ENCODE data around the gene MYOF.

Gene MYOF

GRCh38 chr10:93415693-93416092 lies 66.4 kb downstream of the MYOF start:
- Mint-ChIP-seq H3K4me3 (no peak overlapping the region), H3K36me3 (ENCODE audit: low read depth) (no peaks in the 10 kb centered on the region), H3K27ac (no peak overlapping the region), H3K9me3 (no peaks in the 10 kb centered on the region), H3K27me3 (ENCODE audit: low read depth) (no peaks in the 10 kb centered on the region), H3K4me1 (ENCODE audit: low read depth) (peaks cover 30% of the 10 kb centered on the region)

GRCh38 chr10:93413252-93413689 lies 68.9 kb downstream of the MYOF start:
- no peaks in the 10 kb centered on the region for H3K9me3 Mint-ChIP-seq
- no peaks in the 10 kb centered on the region for H3K27me3 Mint-ChIP-seq (ENCODE audit: low read depth)
- peaks cover 36% of the 10 kb centered on the region for H3K4me1 Mint-ChIP-seq (ENCODE audit: low read depth)
- H3K4me3 Mint-ChIP-seq = no peak overlapping the region
- H3K36me3 Mint-ChIP-seq (ENCODE audit: low read depth) = no peaks in the 10 kb centered on the region
- H3K27ac Mint-ChIP-seq = peak overlapping the region; percentile 79

- Mint-ChIP-seq H3K27me3 (ENCODE audit: low read depth) (no peaks in the 10 kb centered on the region), H3K4me3 (no peak overlapping the region), H3K9me3 (no peaks in the 10 kb centered on the region), H3K36me3 (ENCODE audit: low read depth) (no peaks in the 10 kb centered on the region), H3K4me1 (ENCODE audit: low read depth) (peaks cover 36% of the 10 kb centered on the region), H3K27ac (peak overlapping the region; percentile 79)
Measured at GRCh38 chr10:93412801-93413200, 69.3 kb downstream of the MYOF start.

GRCh38 chr10:93410697-93411348 lies 71.3 kb downstream of the MYOF start:
- Mint-ChIP-seq H3K9me3 (no peaks in the 10 kb centered on the region), H3K4me3 (no peak overlapping the region), H3K27ac (no peak overlapping the region), H3K4me1 (ENCODE audit: low read depth) (peaks cover 35% of the 10 kb centered on the region), H3K27me3 (ENCODE audit: low read depth) (no peaks in the 10 kb centered on the region), H3K36me3 (ENCODE audit: low read depth) (no peaks in the 10 kb centered on the region)

GRCh38 chr10:93408783-93409182 lies 73.4 kb downstream of the MYOF start:
- H3K4me3 Mint-ChIP-seq = no peak overlapping the region
- no peak overlapping the region for H3K27ac Mint-ChIP-seq
- H3K4me1 Mint-ChIP-seq (ENCODE audit: low read depth) = peaks cover 26% of the 10 kb centered on the region
- H3K36me3 Mint-ChIP-seq (ENCODE audit: low read depth) = no peaks in the 10 kb centered on the region
- H3K27me3 Mint-ChIP-seq (ENCODE audit: low read depth) = no peaks in the 10 kb centered on the region
- H3K9me3 Mint-ChIP-seq = no peaks in the 10 kb centered on the region

GRCh38 chr10:93406364-93407145 lies 75.6 kb downstream of the MYOF start:
- H3K27ac Mint-ChIP-seq = no peak overlapping the region
- H3K36me3 Mint-ChIP-seq (ENCODE audit: low read depth) = no peaks in the 10 kb centered on the region
- H3K4me3 Mint-ChIP-seq = no peak overlapping the region
- peaks cover 9% of the 10 kb centered on the region for H3K4me1 Mint-ChIP-seq (ENCODE audit: low read depth)
- H3K27me3 Mint-ChIP-seq (ENCODE audit: low read depth) = no peaks in the 10 kb centered on the region
- no peaks in the 10 kb centered on the region for H3K9me3 Mint-ChIP-seq

GRCh38 chr10:93404048-93404354 lies 78.1 kb downstream of the MYOF start:
- H3K4me3 Mint-ChIP-seq = no peak overlapping the region
- H3K4me1 Mint-ChIP-seq (ENCODE audit: low read depth) = no peaks in the 10 kb centered on the region
- no peaks in the 10 kb centered on the region for H3K36me3 Mint-ChIP-seq (ENCODE audit: low read depth)
- no peak overlapping the region for H3K27ac Mint-ChIP-seq
- no peaks in the 10 kb centered on the region for H3K9me3 Mint-ChIP-seq
- H3K27me3 Mint-ChIP-seq (ENCODE audit: low read depth) = no peaks in the 10 kb centered on the region

GRCh38 chr10:93403152-93404047 lies 78.7 kb downstream of the MYOF start:
- no peaks in the 10 kb centered on the region for H3K4me1 Mint-ChIP-seq (ENCODE audit: low read depth)
- no peaks in the 10 kb centered on the region for H3K9me3 Mint-ChIP-seq
- H3K27ac Mint-ChIP-seq = no peak overlapping the region
- H3K27me3 Mint-ChIP-seq (ENCODE audit: low read depth) = no peaks in the 10 kb centered on the region
- no peak overlapping the region for H3K4me3 Mint-ChIP-seq
- no peaks in the 10 kb centered on the region for H3K36me3 Mint-ChIP-seq (ENCODE audit: low read depth)

GRCh38 chr10:93402192-93402591 lies 79.9 kb downstream of the MYOF start:
- H3K4me3 Mint-ChIP-seq = no peak overlapping the region
- H3K36me3 Mint-ChIP-seq (ENCODE audit: low read depth) = no peaks in the 10 kb centered on the region
- no peaks in the 10 kb centered on the region for H3K27me3 Mint-ChIP-seq (ENCODE audit: low read depth)
- no peaks in the 10 kb centered on the region for H3K4me1 Mint-ChIP-seq (ENCODE audit: low read depth)
- H3K27ac Mint-ChIP-seq = no peak overlapping the region
- H3K9me3 Mint-ChIP-seq = no peaks in the 10 kb centered on the region

- H3K4me3 Mint-ChIP-seq = no peak overlapping the region
- no peaks in the 10 kb centered on the region for H3K4me1 Mint-ChIP-seq (ENCODE audit: low read depth)
- H3K27ac Mint-ChIP-seq = no peak overlapping the region
- H3K9me3 Mint-ChIP-seq = no peaks in the 10 kb centered on the region
- no peaks in the 10 kb centered on the region for H3K36me3 Mint-ChIP-seq (ENCODE audit: low read depth)
- no peaks in the 10 kb centered on the region for H3K27me3 Mint-ChIP-seq (ENCODE audit: low read depth)
Measured at GRCh38 chr10:93398528-93398927, 83.6 kb downstream of the MYOF start.

GRCh38 chr10:93397020-93397419 lies 85.1 kb downstream of the MYOF start:
- Mint-ChIP-seq H3K4me1 (ENCODE audit: low read depth) (no peaks in the 10 kb centered on the region), H3K36me3 (ENCODE audit: low read depth) (no peaks in the 10 kb centered on the region), H3K4me3 (no peak overlapping the region), H3K27ac (no peak overlapping the region), H3K9me3 (no peaks in the 10 kb centered on the region), H3K27me3 (ENCODE audit: low read depth) (no peaks in the 10 kb centered on the region)

- Mint-ChIP-seq H3K27me3 (ENCODE audit: low read depth) (no peaks in the 10 kb centered on the region), H3K36me3 (ENCODE audit: low read depth) (no peaks in the 10 kb centered on the region), H3K27ac (no peak overlapping the region), H3K9me3 (no peaks in the 10 kb centered on the region), H3K4me3 (no peak overlapping the region), H3K4me1 (ENCODE audit: low read depth) (peaks cover 1% of the 10 kb centered on the region)
Measured at GRCh38 chr10:93393211-93393610, 88.9 kb downstream of the MYOF start.

- H3K27me3 Mint-ChIP-seq (ENCODE audit: low read depth) = no peaks in the 10 kb centered on the region
- no peaks in the 10 kb centered on the region for H3K9me3 Mint-ChIP-seq
- no peak overlapping the region for H3K27ac Mint-ChIP-seq
- peaks cover under 1% of the 10 kb centered on the region for H3K36me3 Mint-ChIP-seq (ENCODE audit: low read depth)
- H3K4me3 Mint-ChIP-seq = no peak overlapping the region
- peaks cover 8% of the 10 kb centered on the region for H3K4me1 Mint-ChIP-seq (ENCODE audit: low read depth)
Measured at GRCh38 chr10:93392121-93392520, 90.0 kb downstream of the MYOF start.

GRCh38 chr10:93390306-93391090 lies 91.6 kb downstream of the MYOF start:
- Mint-ChIP-seq H3K9me3 (no peaks in the 10 kb centered on the region), H3K27ac (no peak overlapping the region), H3K27me3 (ENCODE audit: low read depth) (no peaks in the 10 kb centered on the region), H3K4me1 (ENCODE audit: low read depth) (peaks cover 17% of the 10 kb centered on the region), H3K4me3 (no peak overlapping the region), H3K36me3 (ENCODE audit: low read depth) (peaks cover 2% of the 10 kb centered on the region)
